HepG2 (cell line): ENCODE measurements around the gene TRPC3. TPM values are rescaled to one million over a fixed set of nuclear protein-coding genes. Genes with fewer than 3 reads are reported as not detected.

ENCODE experiments used
- ATAC-seq: fragments of 200-7000 bp; cut with Tn5 transposase; 3 replicates; pipeline ENCODE4 v1.9.1; 2020; ENCODE audit warnings: mild to moderate bottlenecking, moderate library complexity
- BruUV-seq: library from RNA; stranded (reverse); fragments of 400-500 nt; replicated peaks from 2 replicates; lab custom pipeline; 2021; lab: Mats Ljungman, UMichigan
- CTCF ChIA-PET: fragments of 300-600 bp; formaldehyde crosslinking; extraction: SDS; loops from one replicate; lab custom pipeline; 2021; ENCODE audit warnings: low total read pairs, inconsistent platforms, low intra/inter-chr PET ratio; lab: Yijun Ruan, JAX
- POLR2A ChIA-PET: fragments of 350-600 bp; sonication (Branson Sonifier 250); formaldehyde crosslinking; loops from one replicate; lab custom pipeline; 2020; ENCODE audit warnings: antibody characterized with exemption, inconsistent platforms; lab: Yijun Ruan, JAX
- DNase-seq: peaks from one replicate; pipeline ENCODE4 v3.0.0-alpha.2; 2015; ENCODE audit warnings: low spot score
- FAIRE-seq: peaks from 3 replicates; lab custom pipeline; 2011; peaks lifted over from hg19 to GRCh38; lab: Jason Lieb, UNC
- H2AFZ ChIP-seq: one replicate; pipeline ENCODE4 v1.6.1; 2011; ENCODE audit warnings: low read length, inconsistent platforms
- H3K27ac ChIP-seq: fragments of 300-600 bp; 3 replicates; pipeline ENCODE4 v1.8.0; 2011; ENCODE audit warnings: mixed run types, mild to moderate bottlenecking, mixed read lengths, low read length, inconsistent platforms; ENCODE audit not compliant: insufficient read depth; ENCODE audit errors: extremely low read length
- H3K27me3 ChIP-seq, 2 experiments: fragments of 200-600 bp in 1 of 2; 2 replicates in 1 of 2; 3 replicates in 1 of 2; pipeline versions ENCODE4 v1.6.0 to v1.8.0; 2011; ENCODE audit warnings: low read length in 2 of 2, mild to moderate bottlenecking in 2 of 2, moderate library complexity in 2 of 2, inconsistent platforms in 1 of 2; ENCODE audit not compliant: insufficient read depth in 2 of 2, control insufficient read depth in 1 of 2
- H3K36me3 ChIP-seq, 2 experiments: fragments of 200-600 bp in 1 of 2; replicated peaks in 1 of 2; 2 replicates in 1 of 2; 3 replicates in 1 of 2; pipeline versions ENCODE4 v1.5.1 to v1.8.0; 2011; ENCODE audit warnings: low read length in 2 of 2, inconsistent platforms in 1 of 2; ENCODE audit not compliant: insufficient read depth in 2 of 2, control insufficient read depth in 1 of 2
- H3K4me1 ChIP-seq: 2 replicates; pipeline ENCODE4 v1.5.1; 2012; ENCODE audit warnings: low read length, inconsistent platforms; ENCODE audit not compliant: insufficient read depth
- H3K4me2 ChIP-seq: 2 replicates; pipeline ENCODE4 v1.6.0; 2011; ENCODE audit warnings: low read depth, low read length, inconsistent platforms
- H3K4me3 ChIP-seq, 3 experiments: fragments of 200-600 bp in 1 of 3; sonication (generic), shearing (Covaris generic) in 1 of 3; replicated peaks in 1 of 3; 2 replicates each; pipeline ENCODE4 v1.5.1; 2011 to 2016; ENCODE audit warnings: low read length in 3 of 3, inconsistent platforms in 2 of 3, low read depth in 2 of 3, mild to moderate bottlenecking in 2 of 3, control low read depth in 1 of 3, mixed read lengths in 1 of 3; ENCODE audit not compliant: insufficient read depth in 1 of 3
- H3K79me2 ChIP-seq: one replicate; pipeline ENCODE4 v1.6.1; 2011; ENCODE audit warnings: low read length, inconsistent platforms; ENCODE audit not compliant: insufficient read depth
- H3K9ac ChIP-seq: 2 replicates; pipeline ENCODE4 v1.6.0; 2011; ENCODE audit warnings: mild to moderate bottlenecking, low read depth, low read length, inconsistent platforms; ENCODE audit not compliant: insufficient read depth
- H3K9me3 ChIP-seq: 2 replicates; pipeline ENCODE4 v1.5.1; 2012; ENCODE audit warnings: mild to moderate bottlenecking, low read length
- H4K20me1 ChIP-seq: 2 replicates; pipeline ENCODE4 v1.6.0; 2011; ENCODE audit warnings: inconsistent platforms, mild to moderate bottlenecking, low read length, moderate library complexity; ENCODE audit not compliant: insufficient read depth
- FOXA1 ChIP-seq, 2 experiments: fragments of 450-650 bp in 1 of 2; sonication (generic) in 1 of 2; formaldehyde crosslinking in 1 of 2; IDR thresholded peaks; 2 replicates each; pipeline versions ENCODE4 v1.4.0 to v1.6.1; 2016 to 2020; ENCODE audit warnings: missing genetic modification reagents in 1 of 2
- IKZF1 ChIP-seq: fragments of 450-650 bp; IDR thresholded peaks from 2 replicates; pipeline ENCODE4 v1.7.1; 2016
- ISX ChIP-seq: sonication (generic); formaldehyde crosslinking; conservative IDR thresholded peaks from 2 replicates; pipeline ENCODE4 v1.5.0; 2020; ENCODE audit warnings: missing genetic modification reagents
- POLR2AphosphoS2 ChIP-seq: IDR thresholded peaks from 2 replicates; pipeline ENCODE4 v1.6.1; 2011; ENCODE audit warnings: low read depth, low read length, improper control_type of control experiment
- TBX3 ChIP-seq: fragments of 450-650 bp; IDR thresholded peaks from 2 replicates; pipeline ENCODE4 v1.6.1; 2017; ENCODE audit warnings: antibody characterized with exemption, mild to moderate bottlenecking, inconsistent platforms, borderline replicate concordance
- ZNF510 ChIP-seq: sonication (generic); formaldehyde crosslinking; IDR thresholded peaks from 2 replicates; pipeline ENCODE4 v1.4.0; 2020; ENCODE audit warnings: low read depth, mild to moderate bottlenecking, missing genetic modification reagents
- ZNF607 ChIP-seq: sonication (generic); formaldehyde crosslinking; IDR thresholded peaks from 2 replicates; pipeline ENCODE4 v1.5.1; 2020; ENCODE audit warnings: missing genetic modification reagents, mild to moderate bottlenecking, borderline replicate concordance
- WGBS: methylation state at CpG from one replicate; pipeline ENCODE4 v1.1.6; 2017; ENCODE audit warnings: low lambda C conversion rate; 5-methylcytosine and 5-hydroxymethylcytosine counted together
- in situ Hi-C: cut with HindIII; loops from 2 replicates; pipeline ENCODE4 v1.10.0; 2017; ENCODE audit warnings: low pct_unique_long_range_greater_than_20kb; ENCODE audit not compliant: extremely low pct_ligation_motif_present
- intact Hi-C: fragments of 100-400 bp; cut with micrococcal nuclease; formaldehyde crosslinking; loops from one replicate; pipeline ENCODE4 v1.10.0; 2022; ENCODE audit not compliant: unreplicated experiment
- polyA plus RNA-seq, 8 experiments: library from polyadenylated mRNA; depleted of rRNA in 3 of 8; stranded (reverse) in 7 of 8; unstranded in 1 of 8; fragments of >200 nt; fragmentation: Illumina TruSeq in 4 of 8; extraction: Trizol in 4 of 8; gene quantifications; 2 replicates each; pipeline versions ENCODE4 v1.2.1 to v1.2.3, GENCODE V29; 2011 to 2016; ENCODE audit warnings: low read depth in 4 of 8, missing spikeins in 1 of 8, mixed read lengths in 1 of 8; ENCODE audit not compliant: insufficient read depth in 1 of 8
- total RNA-seq, 5 experiments: library from RNA; depleted of rRNA; stranded (reverse); fragments of >200 nt; fragmentation: Illumina TruSeq; extraction: Trizol; gene quantifications; 2 replicates each; pipeline ENCODE4 v1.2.3, GENCODE V29; 2016; ENCODE audit warnings: low read depth in 1 of 5
- TF ChIP-seq, protein P1 (sequence below): sonication (generic); formaldehyde crosslinking; IDR thresholded peaks from 2 replicates; pipeline ENCODE4 v1.9.0; 2021; ENCODE audit warnings: missing genetic modification reagents, borderline replicate concordance
- TF ChIP-seq, protein P2 (sequence below): sonication (generic); formaldehyde crosslinking; IDR thresholded peaks from 2 replicates; pipeline ENCODE4 v1.5.0; 2020; ENCODE audit warnings: mild to moderate bottlenecking, missing genetic modification reagents
- TF ChIP-seq, protein P3 (sequence below): sonication (generic); formaldehyde crosslinking; IDR thresholded peaks from 2 replicates; pipeline ENCODE4 v1.4.0; 2020; ENCODE audit warnings: mild to moderate bottlenecking, missing genetic modification reagents
- TF ChIP-seq, protein P4 (sequence below): IDR thresholded peaks from 2 replicates; pipeline ENCODE4 v1.6.1; 2018; ENCODE audit warnings: missing genetic modification reagents
- TF ChIP-seq, protein P5 (sequence below): sonication (generic); formaldehyde crosslinking; IDR thresholded peaks from 2 replicates; pipeline ENCODE4 v1.4.0; 2020; ENCODE audit warnings: mild to moderate bottlenecking, missing genetic modification reagents, borderline replicate concordance
- TF ChIP-seq, protein P6 (sequence below): sonication (generic); formaldehyde crosslinking; IDR thresholded peaks from 2 replicates; pipeline ENCODE4 v1.5.0; 2020; ENCODE audit warnings: mild to moderate bottlenecking, missing genetic modification reagents

Gene TRPC3
- total and polyA plus RNA-seq, 2 of the 13 experiments (the other 11 are each of a cell fraction or from before 2014, with no cell fraction given): not detected

DNA sequence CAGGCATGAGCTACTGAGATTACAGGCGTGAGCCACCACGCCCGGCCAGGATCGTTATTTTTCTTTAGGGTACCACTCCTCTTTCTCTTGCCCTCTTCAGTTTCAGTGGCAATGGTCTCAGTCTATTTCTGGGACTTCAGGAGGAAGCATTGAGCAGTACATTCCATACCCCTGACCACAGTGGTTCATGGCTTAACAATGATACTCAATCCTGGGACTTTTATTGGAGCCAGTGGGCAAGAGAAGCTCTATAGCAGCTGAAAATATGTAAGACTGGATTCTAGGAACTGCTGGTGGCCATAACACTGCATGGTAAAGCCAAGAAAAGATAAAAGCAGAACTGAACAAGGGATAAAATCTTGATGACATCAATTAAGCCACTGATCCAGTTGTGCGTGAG, 122.3 kb downstream of the TRPC3 start:
- ATAC-seq (no peak), DNase-seq (no peak), FAIRE-seq (no peak)
- Histone ChIP-seq H3K4me2 (no peak overlapping the region), H3K79me2 (no peaks in the 10 kb centered on the region), H3K27me3 (no peaks in the 10 kb centered on the region; a peak in 1 of 5 replicates), H3K4me3 (no peak overlapping the region), H3K9me3 (no peaks in the 10 kb centered on the region), H4K20me1 (no peaks in the 10 kb centered on the region), H3K4me1 (no peaks in the 10 kb centered on the region), H3K9ac (no peak overlapping the region), H2AFZ (no peak overlapping the region), H3K36me3 (no peaks in the 10 kb centered on the region; a peak in 1 of 5 replicates), H3K27ac (no peak overlapping the region)
- in situ Hi-C loops: no loop called here
- intact Hi-C loops: no loop called here
- ChIA-PET POLR2A (no interaction called here), CTCF (no interaction called here)
- BruUV-seq: no TSS peak
- 86% methylated on average over 5 of the region's 5 CpGs for WGBS
- TF ChIP-seq, protein P1, sequence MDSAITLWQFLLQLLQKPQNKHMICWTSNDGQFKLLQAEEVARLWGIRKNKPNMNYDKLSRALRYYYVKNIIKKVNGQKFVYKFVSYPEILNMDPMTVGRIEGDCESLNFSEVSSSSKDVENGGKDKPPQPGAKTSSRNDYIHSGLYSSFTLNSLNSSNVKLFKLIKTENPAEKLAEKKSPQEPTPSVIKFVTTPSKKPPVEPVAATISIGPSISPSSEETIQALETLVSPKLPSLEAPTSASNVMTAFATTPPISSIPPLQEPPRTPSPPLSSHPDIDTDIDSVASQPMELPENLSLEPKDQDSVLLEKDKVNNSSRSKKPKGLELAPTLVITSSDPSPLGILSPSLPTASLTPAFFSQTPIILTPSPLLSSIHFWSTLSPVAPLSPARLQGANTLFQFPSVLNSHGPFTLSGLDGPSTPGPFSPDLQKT: no peak
- TF ChIP-seq, protein P2, sequence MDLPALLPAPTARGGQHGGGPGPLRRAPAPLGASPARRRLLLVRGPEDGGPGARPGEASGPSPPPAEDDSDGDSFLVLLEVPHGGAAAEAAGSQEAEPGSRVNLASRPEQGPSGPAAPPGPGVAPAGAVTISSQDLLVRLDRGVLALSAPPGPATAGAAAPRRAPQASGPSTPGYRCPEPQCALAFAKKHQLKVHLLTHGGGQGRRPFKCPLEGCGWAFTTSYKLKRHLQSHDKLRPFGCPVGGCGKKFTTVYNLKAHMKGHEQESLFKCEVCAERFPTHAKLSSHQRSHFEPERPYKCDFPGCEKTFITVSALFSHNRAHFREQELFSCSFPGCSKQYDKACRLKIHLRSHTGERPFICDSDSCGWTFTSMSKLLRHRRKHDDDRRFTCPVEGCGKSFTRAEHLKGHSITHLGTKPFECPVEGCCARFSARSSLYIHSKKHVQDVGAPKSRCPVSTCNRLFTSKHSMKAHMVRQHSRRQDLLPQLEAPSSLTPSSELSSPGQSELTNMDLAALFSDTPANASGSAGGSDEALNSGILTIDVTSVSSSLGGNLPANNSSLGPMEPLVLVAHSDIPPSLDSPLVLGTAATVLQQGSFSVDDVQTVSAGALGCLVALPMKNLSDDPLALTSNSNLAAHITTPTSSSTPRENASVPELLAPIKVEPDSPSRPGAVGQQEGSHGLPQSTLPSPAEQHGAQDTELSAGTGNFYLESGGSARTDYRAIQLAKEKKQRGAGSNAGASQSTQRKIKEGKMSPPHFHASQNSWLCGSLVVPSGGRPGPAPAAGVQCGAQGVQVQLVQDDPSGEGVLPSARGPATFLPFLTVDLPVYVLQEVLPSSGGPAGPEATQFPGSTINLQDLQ (CRISPR knock-in tag): no peak
- TF ChIP-seq ZNF607 (CRISPR knock-in tag): no peak
- TF ChIP-seq, protein P3, sequence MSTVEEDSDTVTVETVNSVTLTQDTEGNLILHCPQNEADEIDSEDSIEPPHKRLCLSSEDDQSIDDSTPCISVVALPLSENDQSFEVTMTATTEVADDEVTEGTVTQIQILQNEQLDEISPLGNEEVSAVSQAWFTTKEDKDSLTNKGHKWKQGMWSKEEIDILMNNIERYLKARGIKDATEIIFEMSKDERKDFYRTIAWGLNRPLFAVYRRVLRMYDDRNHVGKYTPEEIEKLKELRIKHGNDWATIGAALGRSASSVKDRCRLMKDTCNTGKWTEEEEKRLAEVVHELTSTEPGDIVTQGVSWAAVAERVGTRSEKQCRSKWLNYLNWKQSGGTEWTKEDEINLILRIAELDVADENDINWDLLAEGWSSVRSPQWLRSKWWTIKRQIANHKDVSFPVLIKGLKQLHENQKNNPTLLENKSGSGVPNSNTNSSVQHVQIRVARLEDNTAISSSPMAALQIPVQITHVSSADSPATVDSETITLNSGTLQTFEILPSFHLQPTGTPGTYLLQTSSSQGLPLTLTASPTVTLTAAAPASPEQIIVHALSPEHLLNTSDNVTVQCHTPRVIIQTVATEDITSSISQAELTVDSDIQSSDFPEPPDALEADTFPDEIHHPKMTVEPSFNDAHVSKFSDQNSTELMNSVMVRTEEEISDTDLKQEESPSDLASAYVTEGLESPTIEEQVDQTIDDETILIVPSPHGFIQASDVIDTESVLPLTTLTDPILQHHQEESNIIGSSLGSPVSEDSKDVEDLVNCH: no peak
- TF ChIP-seq FOXA1 (IDR thresholded peaks at IDR 0.05): no peak
- TF ChIP-seq FOXA1 (CRISPR knock-in tag; IDR thresholded peaks at IDR 0.05): no peak
- TF ChIP-seq ISX (CRISPR knock-in tag): no peak
- TF ChIP-seq, protein P4, sequence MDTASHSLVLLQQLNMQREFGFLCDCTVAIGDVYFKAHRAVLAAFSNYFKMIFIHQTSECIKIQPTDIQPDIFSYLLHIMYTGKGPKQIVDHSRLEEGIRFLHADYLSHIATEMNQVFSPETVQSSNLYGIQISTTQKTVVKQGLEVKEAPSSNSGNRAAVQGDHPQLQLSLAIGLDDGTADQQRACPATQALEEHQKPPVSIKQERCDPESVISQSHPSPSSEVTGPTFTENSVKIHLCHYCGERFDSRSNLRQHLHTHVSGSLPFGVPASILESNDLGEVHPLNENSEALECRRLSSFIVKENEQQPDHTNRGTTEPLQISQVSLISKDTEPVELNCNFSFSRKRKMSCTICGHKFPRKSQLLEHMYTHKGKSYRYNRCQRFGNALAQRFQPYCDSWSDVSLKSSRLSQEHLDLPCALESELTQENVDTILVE: no peak
- no peak for TF ChIP-seq POLR2AphosphoS2
- TF ChIP-seq TBX3: no peak
- TF ChIP-seq ZNF510: no peak
- TF ChIP-seq, protein P5, sequence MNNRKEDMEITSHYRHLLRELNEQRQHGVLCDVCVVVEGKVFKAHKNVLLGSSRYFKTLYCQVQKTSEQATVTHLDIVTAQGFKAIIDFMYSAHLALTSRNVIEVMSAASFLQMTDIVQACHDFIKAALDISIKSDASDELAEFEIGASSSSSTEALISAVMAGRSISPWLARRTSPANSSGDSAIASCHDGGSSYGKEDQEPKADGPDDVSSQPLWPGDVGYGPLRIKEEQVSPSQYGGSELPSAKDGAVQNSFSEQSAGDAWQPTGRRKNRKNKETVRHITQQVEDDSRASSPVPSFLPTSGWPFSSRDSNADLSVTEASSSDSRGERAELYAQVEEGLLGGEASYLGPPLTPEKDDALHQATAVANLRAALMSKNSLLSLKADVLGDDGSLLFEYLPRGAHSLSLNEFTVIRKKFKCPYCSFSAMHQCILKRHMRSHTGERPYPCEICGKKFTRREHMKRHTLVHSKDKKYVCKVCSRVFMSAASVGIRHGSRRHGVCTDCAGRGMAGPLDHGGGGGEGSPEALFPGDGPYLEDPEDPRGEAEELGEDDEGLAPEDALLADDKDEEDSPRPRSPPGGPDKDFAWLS (CRISPR knock-in tag): no peak
- TF ChIP-seq, protein P6, sequence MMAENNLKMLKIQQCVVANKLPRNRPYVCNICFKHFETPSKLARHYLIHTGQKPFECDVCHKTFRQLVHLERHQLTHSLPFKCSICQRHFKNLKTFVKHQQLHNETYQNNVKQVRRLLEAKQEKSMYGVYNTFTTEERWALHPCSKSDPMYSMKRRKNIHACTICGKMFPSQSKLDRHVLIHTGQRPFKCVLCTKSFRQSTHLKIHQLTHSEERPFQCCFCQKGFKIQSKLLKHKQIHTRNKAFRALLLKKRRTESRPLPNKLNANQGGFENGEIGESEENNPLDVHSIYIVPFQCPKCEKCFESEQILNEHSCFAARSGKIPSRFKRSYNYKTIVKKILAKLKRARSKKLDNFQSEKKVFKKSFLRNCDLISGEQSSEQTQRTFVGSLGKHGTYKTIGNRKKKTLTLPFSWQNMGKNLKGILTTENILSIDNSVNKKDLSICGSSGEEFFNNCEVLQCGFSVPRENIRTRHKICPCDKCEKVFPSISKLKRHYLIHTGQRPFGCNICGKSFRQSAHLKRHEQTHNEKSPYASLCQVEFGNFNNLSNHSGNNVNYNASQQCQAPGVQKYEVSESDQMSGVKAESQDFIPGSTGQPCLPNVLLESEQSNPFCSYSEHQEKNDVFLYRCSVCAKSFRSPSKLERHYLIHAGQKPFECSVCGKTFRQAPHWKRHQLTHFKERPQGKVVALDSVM: no peak
- no peak for TF ChIP-seq IKZF1
